NCI-H2081 (cell line): ENCODE data around the gene DISC1.

Experiments used
- DNase-seq, 2 experiments: peaks; one replicate each; lab custom pipeline; 2025; lab: John Stamatoyannopoulos, UW

DISC1 gene

GRCh38 chr1:232045139-232045994, 418.8 kb downstream of the DISC1 start:
- no peak for DNase-seq

GRCh38 chr1:232046451-232047306, 420.1 kb downstream of the DISC1 start:
- DNase-seq, result no peak

GRCh38 chr1:232047473-232047872, 420.9 kb downstream of the DISC1 start:
- no peak for DNase-seq

GRCh38 chr1:232048481-232048880, 421.9 kb downstream of the DISC1 start:
- DNase-seq, result no peak

GRCh38 chr1:232049335-232049734, 422.7 kb downstream of the DISC1 start:
- no peak for DNase-seq

- no peak for DNase-seq
Measured at GRCh38 chr1:232057217-232057895, 430.8 kb downstream of the DISC1 start.

- DNase-seq, result no peak
Measured at GRCh38 chr1:232057896-232058274, 431.3 kb downstream of the DISC1 start.

- no peak for DNase-seq
Measured at GRCh38 chr1:232059726-232060374, 433.3 kb downstream of the DISC1 start.

DNA sequence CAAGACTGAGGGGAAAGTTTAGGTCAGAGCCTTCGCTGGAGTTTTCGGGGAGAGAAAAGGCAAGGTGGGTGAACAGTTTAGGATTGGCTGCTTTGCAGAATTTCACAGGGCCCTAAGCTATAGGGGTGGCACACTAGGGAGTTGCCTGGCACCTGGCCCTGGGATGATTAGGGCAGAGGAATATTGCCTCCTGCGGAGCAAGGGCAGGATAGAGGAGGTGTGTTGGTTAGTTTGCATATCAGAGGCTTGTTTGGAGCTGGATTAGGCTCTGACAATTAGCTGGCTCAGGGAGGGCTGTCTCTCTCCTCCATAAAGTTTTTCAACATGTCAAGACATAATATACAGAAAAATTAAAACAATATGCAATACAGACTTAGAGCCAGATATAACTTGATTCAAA, 436.4 kb downstream of the DISC1 start:
- DNase-seq, result no peak

GRCh38 chr1:232066521-232066920, 439.9 kb downstream of the DISC1 start:
- DNase-seq, result no peak

DNA sequence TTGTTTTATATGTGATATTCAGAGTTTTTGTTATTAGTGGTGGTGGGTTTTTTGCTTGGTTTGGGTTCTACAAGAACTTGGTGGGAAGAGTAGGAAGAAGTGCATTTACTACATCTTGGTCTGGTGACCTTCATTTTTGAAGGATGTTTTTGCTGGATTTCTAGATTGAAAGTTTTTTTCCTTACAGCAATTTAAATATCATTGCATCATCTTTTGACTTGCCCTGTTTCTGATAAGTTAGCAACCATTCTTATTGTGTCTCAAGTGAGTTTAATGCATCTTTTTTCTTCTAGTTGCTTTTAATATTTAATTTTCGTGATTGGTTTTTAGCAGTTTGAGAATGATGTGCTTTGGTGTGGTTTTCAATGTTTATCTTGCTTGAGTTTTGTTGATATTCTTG, 447.7 kb downstream of the DISC1 start:
- DNase-seq, result no peak

GRCh38 chr1:232077809-232078208, 451.2 kb downstream of the DISC1 start:
- no peak for DNase-seq

DNA sequence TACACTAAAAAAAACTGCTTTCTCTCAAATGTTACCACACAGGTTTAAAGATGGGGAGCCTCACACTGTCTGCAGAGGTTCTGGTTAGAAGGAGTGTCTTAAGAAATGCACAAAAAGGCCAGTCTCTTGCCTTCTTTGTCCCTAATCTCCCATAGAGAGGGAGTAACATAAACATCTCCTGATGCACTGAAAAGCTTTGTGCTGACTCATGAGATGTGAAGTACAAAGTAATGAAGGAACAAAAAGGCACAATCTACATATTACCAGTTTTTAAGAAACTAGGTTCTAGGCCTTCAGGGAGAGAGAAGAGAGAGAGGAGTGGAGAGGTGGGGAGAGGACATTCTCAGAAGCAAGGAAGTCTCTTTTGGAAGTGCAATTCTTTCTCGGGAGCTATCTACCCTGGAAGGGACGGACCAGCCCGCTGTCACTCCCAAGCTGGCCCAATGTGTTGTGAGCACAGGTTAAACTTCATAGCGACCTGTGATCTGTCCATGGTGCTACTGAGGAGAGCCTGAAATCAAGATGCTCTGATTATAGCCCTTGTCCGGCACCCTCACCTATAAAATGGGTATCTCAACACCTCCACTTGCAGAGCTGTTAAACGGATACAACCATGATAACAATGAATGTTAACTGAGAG, 458.1 kb downstream of the DISC1 start:
- no peak for DNase-seq

DNA sequence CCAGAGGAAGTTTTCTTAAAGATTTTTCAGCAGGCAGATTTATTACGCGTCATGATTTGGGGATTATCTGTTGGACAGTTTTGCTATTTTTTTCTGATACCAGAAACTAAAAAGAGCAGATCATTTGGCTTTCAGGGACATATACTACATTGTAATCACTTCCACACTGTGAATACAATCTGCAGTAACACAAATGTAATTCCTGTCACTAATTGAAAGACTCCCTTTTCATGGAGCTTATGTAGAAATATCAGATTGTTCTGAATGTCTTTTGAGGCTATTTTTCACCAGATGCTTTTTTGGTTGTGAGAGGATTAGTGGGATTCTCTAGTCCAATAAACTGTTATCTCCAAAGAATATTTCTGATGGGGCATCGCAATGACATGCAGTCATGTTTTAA, 464.2 kb downstream of the DISC1 start:
- no peak for DNase-seq
